HepG2 (cell line): ENCODE data around the gene ATP6V0D1. TPM values are rescaled to one million over a fixed set of nuclear protein-coding genes. Genes with fewer than 3 reads are reported as not detected.
A peak's percentile ranks its signal among the peaks of the same experiment; 100 is the strongest.

Experiments used
- ELF3 ChIP-seq: IDR thresholded peaks from 2 replicates; pipeline ENCODE4 v1.6.1; 2016; ENCODE audit warnings: missing genetic modification reagents, missing compliant biosample characterization
- ELF4 ChIP-seq: sonication (generic); formaldehyde crosslinking; IDR thresholded peaks from 2 replicates; pipeline ENCODE4 v1.5.0; 2020; ENCODE audit warnings: missing genetic modification reagents, mild to moderate bottlenecking, moderate library complexity, borderline replicate concordance
- FOXA1 ChIP-seq, 2 experiments: fragments of 450-650 bp in 1 of 2; sonication (generic) in 1 of 2; formaldehyde crosslinking in 1 of 2; IDR thresholded peaks; 2 replicates each; pipeline versions ENCODE4 v1.4.0 to v1.6.1; 2016 to 2020; ENCODE audit warnings: missing genetic modification reagents in 1 of 2
- FOXK1 ChIP-seq: sonication (generic); formaldehyde crosslinking; IDR thresholded peaks from 2 replicates; pipeline ENCODE4 v1.4.0; 2020; ENCODE audit warnings: low read depth, missing genetic modification reagents, borderline replicate concordance
- HNF4G ChIP-seq, 2 experiments: sonication (generic) in 1 of 2; formaldehyde crosslinking in 1 of 2; IDR thresholded peaks; 2 replicates each; pipeline versions ENCODE4 v1.4.0 to v1.6.1; 2011 to 2020; ENCODE audit warnings: borderline replicate concordance in 2 of 2, low read depth in 2 of 2, mild to moderate bottlenecking in 2 of 2, low read length in 1 of 2, missing genetic modification reagents in 1 of 2, moderate library complexity in 1 of 2
- ISL2 ChIP-seq: sonication (generic); formaldehyde crosslinking; IDR thresholded peaks from 2 replicates; pipeline ENCODE4 v1.5.0; 2020; ENCODE audit warnings: missing genetic modification reagents
- KDM5A ChIP-seq: fragments of 200-600 bp; sonication (generic); IDR thresholded peaks from 2 replicates; pipeline ENCODE4 v1.7.0; 2018; ENCODE audit warnings: antibody characterized with exemption, mild to moderate bottlenecking, low read length, borderline replicate concordance
- NBN ChIP-seq: fragments of 450-650 bp; conservative IDR thresholded peaks from 2 replicates; pipeline ENCODE4 v1.6.1; 2017
- RARG ChIP-seq: sonication (generic); formaldehyde crosslinking; IDR thresholded peaks from 2 replicates; pipeline ENCODE4 v1.4.0; 2020; ENCODE audit warnings: low read depth, mild to moderate bottlenecking, missing genetic modification reagents
- ZC3H4 ChIP-seq: sonication (generic); formaldehyde crosslinking; IDR thresholded peaks from 2 replicates; pipeline ENCODE4 v1.4.0; 2020; ENCODE audit warnings: missing genetic modification reagents, borderline replicate concordance
- ZNF101 ChIP-seq: sonication (generic); formaldehyde crosslinking; IDR thresholded peaks from 2 replicates; pipeline ENCODE4 v1.4.0; 2020; ENCODE audit warnings: mild to moderate bottlenecking, low read depth, missing genetic modification reagents, borderline replicate concordance
- ZNF256 ChIP-seq: sonication (generic); formaldehyde crosslinking; conservative IDR thresholded peaks from 2 replicates; pipeline ENCODE4 v1.4.0; 2020; ENCODE audit warnings: missing genetic modification reagents
- ZNF282 ChIP-seq: fragments of 450-650 bp; IDR thresholded peaks from 2 replicates; pipeline ENCODE4 v1.6.1; 2018; ENCODE audit not compliant: partially characterized antibody
- ZNF407 ChIP-seq: sonication (generic); formaldehyde crosslinking; IDR thresholded peaks from one replicate; pipeline ENCODE4 v1.5.1; 2020; ENCODE audit warnings: mild to moderate bottlenecking, missing genetic modification reagents; ENCODE audit errors: not compliant biosample characterization
- ZNF660 ChIP-seq: sonication (generic); formaldehyde crosslinking; IDR thresholded peaks from 2 replicates; pipeline ENCODE4 v1.5.1; 2020; ENCODE audit warnings: mild to moderate bottlenecking, low read depth, missing genetic modification reagents, borderline replicate concordance
- ZNF709 ChIP-seq: sonication (generic); formaldehyde crosslinking; IDR thresholded peaks from 2 replicates; pipeline ENCODE4 v1.5.0; 2020; ENCODE audit warnings: mild to moderate bottlenecking, missing genetic modification reagents
- ZNF761 ChIP-seq: sonication (generic); formaldehyde crosslinking; conservative IDR thresholded peaks from 2 replicates; pipeline ENCODE4 v1.4.0; 2020; ENCODE audit warnings: mild to moderate bottlenecking, missing genetic modification reagents
- ZNF777 ChIP-seq: sonication (generic); formaldehyde crosslinking; IDR thresholded peaks from 2 replicates; pipeline ENCODE4 v1.4.0; 2020; ENCODE audit warnings: missing genetic modification reagents
- polyA plus RNA-seq, 8 experiments: library from polyadenylated mRNA; depleted of rRNA in 3 of 8; stranded (reverse) in 7 of 8; unstranded in 1 of 8; fragments of >200 nt; fragmentation: Illumina TruSeq in 4 of 8; extraction: Trizol in 4 of 8; gene quantifications; 2 replicates each; pipeline versions ENCODE4 v1.2.1 to v1.2.3, GENCODE V29; 2011 to 2016; ENCODE audit warnings: low read depth in 4 of 8, missing spikeins in 1 of 8, mixed read lengths in 1 of 8; ENCODE audit not compliant: insufficient read depth in 1 of 8
- total RNA-seq, 5 experiments: library from RNA; depleted of rRNA; stranded (reverse); fragments of >200 nt; fragmentation: Illumina TruSeq; extraction: Trizol; gene quantifications; 2 replicates each; pipeline ENCODE4 v1.2.3, GENCODE V29; 2016; ENCODE audit warnings: low read depth in 1 of 5
- TF ChIP-seq, protein P1 (sequence below): sonication (generic); formaldehyde crosslinking; IDR thresholded peaks from 2 replicates; pipeline ENCODE4 v1.5.1; 2020; ENCODE audit warnings: mild to moderate bottlenecking, missing genetic modification reagents

Gene ATP6V0D1
- total and polyA plus RNA-seq, 2 of the 13 experiments (the other 11 are each of a cell fraction or from before 2014, with no cell fraction given): 51.1 to 61.3 TPM

- TF ChIP-seq ZNF256 (CRISPR knock-in tag): 0 out of 2 replicates have a peak, but pooled peaks have one; percentile 45
- TF ChIP-seq KDM5A: no peak
- no peak for TF ChIP-seq ISL2 (CRISPR knock-in tag)
- peak; percentile 91 for TF ChIP-seq ZNF761
- TF ChIP-seq ZNF709 (CRISPR knock-in tag): peak; percentile 96
- peak; percentile 63; the same call in 1 of the 2 replicates for TF ChIP-seq HNF4G (IDR thresholded peaks at IDR 0.05; ENCODE audit: borderline replicate concordance, low read depth, low read length)
- no peak; the same call in 1 of the 2 replicates for TF ChIP-seq HNF4G (CRISPR knock-in tag; IDR thresholded peaks at IDR 0.05; ENCODE audit: borderline replicate concordance, low read depth)
- no peak for TF ChIP-seq ZC3H4 (CRISPR knock-in tag)
- no peak for TF ChIP-seq ZNF282
- TF ChIP-seq ELF3 (CRISPR knock-in tag): no peak
- no peak for TF ChIP-seq ZNF660
- TF ChIP-seq RARG (CRISPR knock-in tag): no peak
- TF ChIP-seq, protein P1, sequence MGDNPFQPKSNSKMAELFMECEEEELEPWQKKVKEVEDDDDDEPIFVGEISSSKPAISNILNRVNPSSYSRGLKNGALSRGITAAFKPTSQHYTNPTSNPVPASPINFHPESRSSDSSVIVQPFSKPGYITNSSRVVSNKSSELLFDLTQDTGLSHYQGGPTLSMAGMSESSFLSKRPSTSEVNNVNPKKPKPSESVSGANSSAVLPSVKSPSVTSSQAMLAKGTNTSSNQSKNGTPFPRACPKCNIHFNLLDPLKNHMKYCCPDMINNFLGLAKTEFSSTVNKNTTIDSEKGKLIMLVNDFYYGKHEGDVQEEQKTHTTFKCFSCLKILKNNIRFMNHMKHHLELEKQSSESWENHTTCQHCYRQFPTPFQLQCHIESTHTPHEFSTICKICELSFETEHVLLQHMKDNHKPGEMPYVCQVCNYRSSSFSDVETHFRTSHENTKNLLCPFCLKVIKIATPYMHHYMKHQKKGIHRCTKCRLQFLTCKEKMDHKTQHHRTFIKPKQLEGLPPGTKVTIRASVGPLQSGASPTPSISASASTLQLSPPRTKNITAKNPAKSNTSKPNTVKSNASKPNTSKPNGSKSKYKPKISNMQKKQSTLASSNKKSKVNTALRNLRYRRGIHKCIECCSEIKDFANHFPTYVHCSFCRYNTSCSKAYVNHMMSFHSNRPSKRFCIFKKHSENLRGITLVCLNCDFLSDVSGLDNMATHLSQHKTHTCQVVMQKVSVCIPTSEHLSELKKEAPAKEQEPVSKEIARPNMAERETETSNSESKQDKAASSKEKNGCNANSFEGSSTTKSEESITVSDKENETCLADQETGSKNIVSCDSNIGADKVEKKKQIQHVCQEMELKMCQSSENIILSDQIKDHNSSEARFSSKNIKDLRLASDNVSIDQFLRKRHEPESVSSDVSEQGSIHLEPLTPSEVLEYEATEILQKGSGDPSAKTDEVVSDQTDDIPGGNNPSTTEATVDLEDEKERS: no peak
- TF ChIP-seq FOXK1: no peak
- TF ChIP-seq ZNF407 (CRISPR knock-in tag): peak; percentile 60
- TF ChIP-seq ZNF101 (CRISPR knock-in tag): peak; percentile 39; the same call in 1 of the 2 replicates
- peak; percentile 90 for TF ChIP-seq ZNF777 (CRISPR knock-in tag)
- no peak for TF ChIP-seq ELF4 (CRISPR knock-in tag)
- TF ChIP-seq NBN: no peak
- no peak for TF ChIP-seq FOXA1 (IDR thresholded peaks at IDR 0.05)
- TF ChIP-seq FOXA1 (CRISPR knock-in tag; IDR thresholded peaks at IDR 0.05): no peak; the same call in 1 of the 2 replicates
These were observed 50.4 kb downstream of the ATP6V0D1 start (continued) for GRCh38 chr16:67430504-67430976.
